Upper lobe of left lung (tissue), 6 donors: Measurements from ENCODE around the gene SMARCD2. TPM values are rescaled to one million over a fixed set of nuclear protein-coding genes. Genes with fewer than 3 reads are reported as not detected.
A peak's percentile ranks its signal among the peaks of the same experiment; 100 is the strongest.
"Not testable (repeated sequence)": the region's sequence is repeated elsewhere in the genome, so short reads cannot be mapped to it uniquely, and the experiment has no call there.

Experiments used
- ATAC-seq, 2 donors: fragments of 200-7000 bp; cut with Tn5 transposase; one replicate each; pipeline ENCODE4 v1.9.1; 2022; ENCODE audit warnings: mild to moderate bottlenecking in 2 of 2, moderate library complexity in 2 of 2; ENCODE audit not compliant: low FRiP score in 2 of 2
- DNase-seq, 2 donors: peaks; one replicate each; pipeline ENCODE4 v3.0.0-alpha.2; 2019 to 2020
- H3K27ac ChIP-seq, 4 donors: fragments of 200-600 bp; sonication (generic); one replicate each; pipeline ENCODE4 v1.5.1; 2016 to 2019
- H3K27me3 ChIP-seq, 4 donors: fragments of 200-600 bp; sonication (generic); one replicate each; pipeline ENCODE4 v1.5.1; 2017 to 2019
- H3K36me3 ChIP-seq, 4 donors: fragments of 200-600 bp; sonication (generic); one replicate each; pipeline ENCODE4 v1.5.1; 2016 to 2019
- H3K4me1 ChIP-seq, 4 donors: fragments of 200-600 bp; sonication (generic); one replicate each; pipeline ENCODE4 v1.5.1; 2018 to 2019
- H3K4me3 ChIP-seq, 4 donors: fragments of 200-600 bp; sonication (generic); one replicate each; pipeline ENCODE4 v1.5.1; 2017 to 2019; ENCODE audit warnings: mild to moderate bottlenecking in 2 of 4, moderate library complexity in 1 of 4
- H3K9me3 ChIP-seq, 4 donors: fragments of 200-600 bp; sonication (generic); one replicate each; pipeline ENCODE4 v1.5.1; 2018 to 2019
- EP300 ChIP-seq, 4 donors: sonication (generic); formaldehyde crosslinking; IDR thresholded peaks; one replicate each; pipeline ENCODE4 v1.5.1; 2017; ENCODE audit warnings: antibody characterized with exemption in 4 of 4, control low read depth in 2 of 4
- POLR2A ChIP-seq, 4 donors: fragments of 450-650 bp; IDR thresholded peaks; one replicate each; pipeline ENCODE4 v1.5.1; 2016 to 2017; ENCODE audit warnings: antibody characterized with exemption in 4 of 4, mild to moderate bottlenecking in 2 of 4
- POLR2AphosphoS5 ChIP-seq, 2 donors: sonication (generic); formaldehyde crosslinking; IDR thresholded peaks; one replicate each; pipeline ENCODE4 v1.5.1; 2017; ENCODE audit warnings: antibody characterized with exemption in 2 of 2
- WGBS, 2 donors: methylation state at CpG; one replicate each; pipeline ENCODE4 v1.1.5; 2017 to 2018; 5-methylcytosine and 5-hydroxymethylcytosine counted together
- total RNA-seq, 6 donors: library from RNA; depleted of rRNA in 4 of 6; stranded (reverse); fragments of >200 nt in 4 of 6; gene quantifications; one replicate each; pipeline versions ENCODE4 v1.1.0 to v1.2.1, GENCODE V29; 2016 to 2021
- TF ChIP-seq, protein P1 (sequence below), 6 experiments: fragments of 450-650 bp in 4 of 6; fragments of 200-600 bp in 2 of 6; sonication (generic) in 2 of 6; IDR thresholded peaks; one replicate each; pipeline ENCODE4 v1.5.1; 2016 to 2019; ENCODE audit warnings: antibody characterized with exemption in 6 of 6
- donor health status: DM: no; HTN: no; CAD: no; lungs with moderate emphysema.
- donor health status: DM: no; HTN: yes; CAD: no; lungs with severe emphysema.

SMARCD2 gene
- total RNA-seq, 6 donors from 2014 or later = 77.0 to 137 (median 95.7) TPM

GRCh38 chr17:63869491-63870291, 27.2 kb upstream of the SMARCD2 start:
- TF ChIP-seq, protein P1, sequence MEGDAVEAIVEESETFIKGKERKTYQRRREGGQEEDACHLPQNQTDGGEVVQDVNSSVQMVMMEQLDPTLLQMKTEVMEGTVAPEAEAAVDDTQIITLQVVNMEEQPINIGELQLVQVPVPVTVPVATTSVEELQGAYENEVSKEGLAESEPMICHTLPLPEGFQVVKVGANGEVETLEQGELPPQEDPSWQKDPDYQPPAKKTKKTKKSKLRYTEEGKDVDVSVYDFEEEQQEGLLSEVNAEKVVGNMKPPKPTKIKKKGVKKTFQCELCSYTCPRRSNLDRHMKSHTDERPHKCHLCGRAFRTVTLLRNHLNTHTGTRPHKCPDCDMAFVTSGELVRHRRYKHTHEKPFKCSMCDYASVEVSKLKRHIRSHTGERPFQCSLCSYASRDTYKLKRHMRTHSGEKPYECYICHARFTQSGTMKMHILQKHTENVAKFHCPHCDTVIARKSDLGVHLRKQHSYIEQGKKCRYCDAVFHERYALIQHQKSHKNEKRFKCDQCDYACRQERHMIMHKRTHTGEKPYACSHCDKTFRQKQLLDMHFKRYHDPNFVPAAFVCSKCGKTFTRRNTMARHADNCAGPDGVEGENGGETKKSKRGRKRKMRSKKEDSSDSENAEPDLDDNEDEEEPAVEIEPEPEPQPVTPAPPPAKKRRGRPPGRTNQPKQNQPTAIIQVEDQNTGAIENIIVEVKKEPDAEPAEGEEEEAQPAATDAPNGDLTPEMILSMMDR (IDR thresholded peaks at IDR 0.05) = peak in 1 of 6 experiments; percentile 7
- not testable (repeated sequence) for H3K4me1 ChIP-seq, H3K4me3 ChIP-seq, H3K36me3 ChIP-seq, H3K9me3 ChIP-seq, H3K27ac ChIP-seq, DNase-seq, H3K27me3 ChIP-seq, ATAC-seq
- WGBS, 2 donors = 55 to 57% methylated on average over 9 of the region's 9 CpGs

- peak; percentile 61 to 62 for ATAC-seq
- not testable (repeated sequence) for H3K9me3 ChIP-seq, H3K4me1 ChIP-seq, DNase-seq, H3K36me3 ChIP-seq, H3K4me3 ChIP-seq, H3K27me3 ChIP-seq, H3K27ac ChIP-seq
- WGBS, 2 donors = 64 to 77% methylated on average over 3 to 5 of the region's 7 CpGs
These were observed 24.1 kb upstream of the SMARCD2 start for GRCh38 chr17:63866625-63867024.

DNA sequence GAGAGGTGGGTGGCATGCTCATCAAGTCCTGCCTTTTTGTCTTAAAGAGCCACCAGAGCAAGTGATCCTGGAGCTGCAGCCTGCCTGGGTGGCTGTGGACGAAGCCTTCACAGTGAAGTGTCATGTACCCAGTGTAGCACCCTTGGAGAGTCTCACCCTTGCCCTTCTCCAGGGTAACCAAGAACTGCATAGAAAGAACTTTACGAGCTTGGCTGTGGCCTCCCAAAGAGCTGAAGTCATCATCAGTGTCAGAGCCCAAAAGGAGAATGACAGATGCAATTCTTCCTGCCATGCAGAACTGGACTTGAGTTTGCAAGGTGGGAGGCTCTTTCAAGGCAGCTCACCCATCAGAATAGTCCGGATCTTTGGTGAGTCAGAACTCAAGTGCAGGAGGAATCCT, 16.8 kb upstream of the SMARCD2 start:
- no peak for DNase-seq
- no peak overlapping the region for H3K27ac ChIP-seq
- WGBS, 2 donors = 73 to 75% methylated on average over 3 of the region's 3 CpGs
- no peaks in the 10 kb centered on the region for H3K27me3 ChIP-seq
- no peak for ATAC-seq
- no peak for TF ChIP-seq POLR2AphosphoS5 (IDR thresholded peaks at IDR 0.05)
- TF ChIP-seq EP300 (IDR thresholded peaks at IDR 0.05) = no peak
- TF ChIP-seq, protein P1 (IDR thresholded peaks at IDR 0.05) = no peak
- no peaks in the 10 kb centered on the region for H3K4me1 ChIP-seq
- no peaks in the 10 kb centered on the region for H3K9me3 ChIP-seq
- no peaks in the 10 kb centered on the region for H3K36me3 ChIP-seq
- no peak overlapping the region for H3K4me3 ChIP-seq

GRCh38 chr17:63856425-63856824, 13.9 kb upstream of the SMARCD2 start:
- H3K36me3 ChIP-seq, H3K9me3 ChIP-seq, ATAC-seq, H3K27ac ChIP-seq, H3K27me3 ChIP-seq, H3K4me1 ChIP-seq, H3K4me3 ChIP-seq, DNase-seq: not testable (repeated sequence)
- WGBS, 2 donors = 87 to 90% methylated on average over 8 of the region's 8 CpGs

- H3K9me3 ChIP-seq = no peaks in the 10 kb centered on the region
- no peak overlapping the region for H3K4me3 ChIP-seq
- DNase-seq = no peak
- no peaks in the 10 kb centered on the region for H3K36me3 ChIP-seq
- TF ChIP-seq, protein P1 (IDR thresholded peaks at IDR 0.05) = no peak
- no peak for TF ChIP-seq POLR2A (IDR thresholded peaks at IDR 0.05)
- TF ChIP-seq EP300 (IDR thresholded peaks at IDR 0.05) = no peak
- no peak for TF ChIP-seq POLR2AphosphoS5 (IDR thresholded peaks at IDR 0.05)
- H3K27ac ChIP-seq = no peak overlapping the region
- H3K4me1 ChIP-seq = no peaks in the 10 kb centered on the region
- no peak for ATAC-seq
- no peaks in the 10 kb centered on the region for H3K27me3 ChIP-seq
- 89% methylated on average over 8 of the region's 8 CpGs for WGBS, 2 donors
These were observed 12.7 kb upstream of the SMARCD2 start for GRCh38 chr17:63855185-63855584.

DNA sequence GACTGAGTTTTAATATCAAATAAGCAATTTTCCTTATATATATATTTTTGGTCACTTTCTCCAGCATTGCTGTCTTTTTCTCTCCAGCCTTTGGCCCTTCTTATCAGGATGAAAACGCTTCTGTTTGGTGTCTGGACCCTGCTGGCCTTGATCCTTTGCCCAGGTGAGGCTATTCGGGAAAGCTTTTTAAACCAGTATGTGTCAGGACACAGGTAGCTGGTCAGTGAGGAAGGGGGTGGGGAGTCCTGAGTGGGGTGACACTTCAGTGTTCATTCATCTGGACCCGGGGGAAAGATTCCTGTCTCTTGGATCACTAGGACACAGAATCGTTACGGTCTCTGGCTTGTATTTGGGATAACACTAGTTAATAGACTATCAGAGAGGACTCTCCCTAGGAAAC, 12.2 kb upstream of the SMARCD2 start:
- ATAC-seq = no peak
- TF ChIP-seq, protein P1 (IDR thresholded peaks at IDR 0.05) = no peak
- Histone ChIP-seq H3K4me1 (no peaks in the 10 kb centered on the region), H3K9me3 (no peaks in the 10 kb centered on the region), H3K27ac (no peak overlapping the region), H3K36me3 (no peaks in the 10 kb centered on the region), H3K27me3 (no peaks in the 10 kb centered on the region), H3K4me3 (no peak overlapping the region)
- no peak for DNase-seq
- 85 to 87% methylated on average over 5 of the region's 5 CpGs for WGBS, 2 donors
